GM12873 (cell line): ENCODE measurements around the gene POGK.

Experiments
- CTCF ChIP-seq: IDR thresholded peaks from 2 replicates; pipeline ENCODE4 v1.5.1; 2012; ENCODE audit warnings: low read depth, mild to moderate bottlenecking, moderate library complexity, low read length, control low read depth; ENCODE audit not compliant: insufficient read depth; ENCODE audit errors: missing control alignments

Gene POGK

GRCh38 chr1:166822385-166822784, 16.9 kb upstream of the POGK start:
- TF ChIP-seq CTCF: peak; percentile 53

- no peak for TF ChIP-seq CTCF
These were observed 11.8 kb upstream of the POGK start for GRCh38 chr1:166827426-166827825.

- TF ChIP-seq CTCF: no peak
These were observed 2.5 kb upstream of the POGK start for GRCh38 chr1:166836733-166837132.

- peak; percentile 23 for TF ChIP-seq CTCF
These were observed 479 bp downstream of the POGK start for GRCh38 chr1:166839600-166840308.

- no peak for TF ChIP-seq CTCF
These were observed 1.3 kb downstream of the POGK start for GRCh38 chr1:166840309-166841274.

- no peak for TF ChIP-seq CTCF
These were observed 4.0 kb downstream of the POGK start for GRCh38 chr1:166843322-166843721.
